AG09309 (cell line): ENCODE results near the gene CPED1.
"Not testable (repeated sequence)": the region's sequence is repeated elsewhere in the genome, so short reads cannot be mapped to it uniquely, and the experiment has no call there.

Experiments
- DNase-seq: peaks from one replicate; pipeline ENCODE4 v3.0.0-alpha.2; 2010; ENCODE audit warnings: low read depth
- H3K4me3 ChIP-seq: 2 replicates; pipeline ENCODE4 v1.5.1; 2011; ENCODE audit warnings: mild to moderate bottlenecking, low read depth, low read length, moderate library complexity; ENCODE audit not compliant: control insufficient read depth
- TF ChIP-seq, protein P1 (sequence below): IDR thresholded peaks from 2 replicates; pipeline ENCODE4 v1.5.1; 2011; ENCODE audit warnings: mild to moderate bottlenecking, low read depth, low read length, inconsistent platforms; ENCODE audit not compliant: insufficient read depth, control insufficient read depth; ENCODE audit errors: missing control alignments

The CPED1 gene

DNA sequence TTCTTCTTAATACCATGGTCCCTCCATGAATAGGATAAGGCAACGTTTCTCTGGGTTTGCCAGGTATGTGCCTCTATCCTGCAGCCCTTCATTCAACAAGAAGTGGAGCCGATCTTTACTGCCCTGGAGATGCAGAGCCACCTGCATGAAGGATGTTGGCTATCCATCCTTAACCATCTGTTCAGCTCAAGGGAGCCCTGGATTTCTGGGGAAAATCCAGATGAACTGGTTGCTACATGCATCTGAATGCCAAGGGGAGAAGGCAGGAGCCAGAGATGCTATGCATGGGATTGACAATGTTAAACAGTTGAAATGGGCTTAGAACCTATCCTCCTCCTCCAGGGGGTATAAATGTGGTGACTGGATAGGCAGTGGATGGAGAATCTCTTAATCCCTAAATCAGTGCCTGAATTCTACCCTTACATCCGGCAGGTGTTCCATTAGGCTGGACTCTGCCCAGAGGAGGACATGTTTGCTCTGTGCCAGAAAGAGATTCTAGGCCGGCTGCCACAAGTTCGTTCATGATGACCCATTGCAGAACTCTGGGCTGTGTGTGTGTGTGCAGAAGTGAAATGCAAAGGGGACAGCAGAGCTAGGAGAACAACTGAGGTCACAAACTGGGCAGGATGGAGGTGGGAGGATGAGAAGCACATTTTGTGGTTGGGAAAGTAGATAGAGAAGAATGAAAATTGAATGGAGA, 15.6 kb downstream of the CPED1 start:
- TF ChIP-seq, protein P1, sequence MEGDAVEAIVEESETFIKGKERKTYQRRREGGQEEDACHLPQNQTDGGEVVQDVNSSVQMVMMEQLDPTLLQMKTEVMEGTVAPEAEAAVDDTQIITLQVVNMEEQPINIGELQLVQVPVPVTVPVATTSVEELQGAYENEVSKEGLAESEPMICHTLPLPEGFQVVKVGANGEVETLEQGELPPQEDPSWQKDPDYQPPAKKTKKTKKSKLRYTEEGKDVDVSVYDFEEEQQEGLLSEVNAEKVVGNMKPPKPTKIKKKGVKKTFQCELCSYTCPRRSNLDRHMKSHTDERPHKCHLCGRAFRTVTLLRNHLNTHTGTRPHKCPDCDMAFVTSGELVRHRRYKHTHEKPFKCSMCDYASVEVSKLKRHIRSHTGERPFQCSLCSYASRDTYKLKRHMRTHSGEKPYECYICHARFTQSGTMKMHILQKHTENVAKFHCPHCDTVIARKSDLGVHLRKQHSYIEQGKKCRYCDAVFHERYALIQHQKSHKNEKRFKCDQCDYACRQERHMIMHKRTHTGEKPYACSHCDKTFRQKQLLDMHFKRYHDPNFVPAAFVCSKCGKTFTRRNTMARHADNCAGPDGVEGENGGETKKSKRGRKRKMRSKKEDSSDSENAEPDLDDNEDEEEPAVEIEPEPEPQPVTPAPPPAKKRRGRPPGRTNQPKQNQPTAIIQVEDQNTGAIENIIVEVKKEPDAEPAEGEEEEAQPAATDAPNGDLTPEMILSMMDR = no peak
- no peak overlapping the region for H3K4me3 ChIP-seq
- DNase-seq = no peak

DNA sequence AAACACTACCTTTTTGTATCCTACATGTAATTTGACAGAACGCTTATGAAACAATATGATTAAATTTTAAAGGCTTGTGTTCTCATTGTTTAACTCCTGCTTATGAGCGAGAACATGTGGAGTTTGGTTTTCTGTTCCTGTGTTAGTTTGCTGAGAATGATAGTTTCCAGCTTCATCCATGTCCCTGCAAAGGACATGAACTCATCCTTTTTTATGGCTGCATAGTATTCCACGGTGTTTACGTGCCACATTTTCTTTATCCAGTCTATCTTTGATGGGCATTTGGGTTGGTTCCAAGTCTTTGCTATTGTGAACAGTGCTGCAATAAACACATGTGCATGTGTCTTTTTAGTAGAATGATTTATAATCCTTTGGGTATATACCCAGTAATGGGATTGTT, 16.5 kb downstream of the CPED1 start:
- not testable (repeated sequence) for DNase-seq, H3K4me3 ChIP-seq

DNA sequence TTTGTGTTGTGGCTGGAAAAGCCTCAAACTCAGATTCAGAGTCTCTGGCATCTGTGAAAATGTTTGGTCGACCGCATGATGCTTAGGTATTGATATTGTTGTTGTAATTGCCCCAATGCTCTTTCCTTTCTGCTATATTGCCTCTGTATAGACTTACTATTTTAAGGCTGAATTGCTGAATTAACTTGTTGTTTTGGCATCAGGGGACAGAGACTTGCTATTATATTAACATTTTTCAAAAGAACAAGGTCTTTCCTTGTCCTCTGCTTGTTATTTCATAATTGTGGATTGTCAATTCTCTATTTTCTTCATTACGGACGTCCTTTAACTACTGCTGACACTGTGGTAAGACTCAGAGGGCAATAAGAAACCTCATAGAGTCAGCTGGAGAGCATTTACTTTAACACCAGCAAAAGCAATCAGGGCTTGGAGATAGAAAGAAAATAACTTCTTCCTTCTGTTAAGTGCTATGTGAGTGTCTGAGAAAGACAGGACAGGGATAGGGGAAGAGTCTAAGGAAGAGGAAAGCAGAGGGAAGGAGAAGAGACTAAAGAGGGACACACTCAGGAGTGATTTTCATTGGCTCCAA, 17.6 kb downstream of the CPED1 start:
- TF ChIP-seq, protein P1 = no peak
- no peak for DNase-seq
- no peak overlapping the region for H3K4me3 ChIP-seq

DNA sequence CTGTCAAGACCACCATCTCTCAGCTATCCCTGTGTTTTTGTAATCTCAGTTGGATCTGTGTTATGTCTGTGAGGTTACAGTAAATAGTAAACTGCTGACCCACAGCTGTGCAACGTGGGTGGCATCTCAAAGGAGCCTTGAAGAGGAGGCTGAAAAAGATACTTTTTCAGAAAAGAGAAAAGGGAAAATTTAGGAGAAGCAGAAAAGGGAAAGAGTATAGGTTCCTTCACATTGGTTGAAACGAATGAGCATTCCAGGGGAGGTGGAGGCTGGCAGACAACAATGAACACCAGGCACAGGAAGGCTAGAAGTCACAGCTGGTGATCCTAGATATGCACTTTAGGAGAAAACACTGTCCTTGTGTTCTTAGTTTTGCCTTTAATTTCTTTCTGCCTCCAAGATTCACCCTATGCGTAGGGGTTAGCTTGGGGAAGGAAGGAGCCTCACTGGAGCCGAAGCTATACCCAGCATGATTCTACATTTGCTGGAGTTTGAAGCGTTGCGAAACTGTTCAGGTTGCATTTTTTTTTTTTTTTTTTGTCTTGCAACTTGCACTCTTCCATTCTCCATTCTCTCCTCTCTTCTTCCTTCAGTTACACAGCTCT, 18.3 kb downstream of the CPED1 start:
- H3K4me3 ChIP-seq = no peak overlapping the region
- TF ChIP-seq, protein P1 = no peak
- DNase-seq = no peak

DNA sequence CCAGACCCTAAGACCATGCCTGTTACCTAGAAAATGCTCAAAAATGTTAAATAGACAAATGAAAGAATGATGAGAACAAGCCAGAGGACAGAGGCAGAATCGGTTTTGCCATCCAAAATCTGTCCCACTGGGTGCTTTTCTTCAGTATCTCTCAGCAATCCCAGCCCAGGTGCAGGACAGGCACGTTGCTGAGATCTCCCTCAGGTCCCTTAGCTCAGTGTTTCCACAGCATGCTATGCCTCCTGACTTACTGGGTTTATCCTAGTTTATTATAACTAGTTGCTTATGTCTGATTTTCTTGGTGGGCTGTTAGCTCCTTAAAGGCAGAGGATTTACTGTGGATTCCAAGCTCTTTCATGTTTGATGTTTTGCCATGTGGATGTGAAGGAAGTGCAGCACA, 20.3 kb downstream of the CPED1 start:
- no peak for DNase-seq
- TF ChIP-seq, protein P1 = no peak
- no peak overlapping the region for H3K4me3 ChIP-seq

DNA sequence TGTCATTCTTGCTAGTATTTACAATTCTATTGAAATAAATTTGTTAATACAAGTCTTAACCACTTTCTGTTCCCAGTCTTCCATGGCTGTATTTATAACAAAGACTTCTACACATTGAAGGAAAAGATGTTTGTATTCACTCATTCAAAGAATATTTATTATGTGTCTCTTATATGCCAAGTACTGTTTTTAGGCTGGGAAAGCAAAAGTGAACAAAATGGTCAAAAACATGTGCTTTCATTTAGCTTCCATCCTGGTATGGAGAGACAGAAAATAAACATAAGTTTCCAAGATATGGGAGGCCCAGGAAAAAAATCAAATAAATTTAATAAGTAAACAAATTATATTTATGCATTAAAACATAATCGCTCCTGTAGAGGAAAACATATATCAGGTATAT, 22.9 kb downstream of the CPED1 start:
- H3K4me3 ChIP-seq = no peak overlapping the region
- TF ChIP-seq, protein P1 = no peak
- DNase-seq = no peak

DNA sequence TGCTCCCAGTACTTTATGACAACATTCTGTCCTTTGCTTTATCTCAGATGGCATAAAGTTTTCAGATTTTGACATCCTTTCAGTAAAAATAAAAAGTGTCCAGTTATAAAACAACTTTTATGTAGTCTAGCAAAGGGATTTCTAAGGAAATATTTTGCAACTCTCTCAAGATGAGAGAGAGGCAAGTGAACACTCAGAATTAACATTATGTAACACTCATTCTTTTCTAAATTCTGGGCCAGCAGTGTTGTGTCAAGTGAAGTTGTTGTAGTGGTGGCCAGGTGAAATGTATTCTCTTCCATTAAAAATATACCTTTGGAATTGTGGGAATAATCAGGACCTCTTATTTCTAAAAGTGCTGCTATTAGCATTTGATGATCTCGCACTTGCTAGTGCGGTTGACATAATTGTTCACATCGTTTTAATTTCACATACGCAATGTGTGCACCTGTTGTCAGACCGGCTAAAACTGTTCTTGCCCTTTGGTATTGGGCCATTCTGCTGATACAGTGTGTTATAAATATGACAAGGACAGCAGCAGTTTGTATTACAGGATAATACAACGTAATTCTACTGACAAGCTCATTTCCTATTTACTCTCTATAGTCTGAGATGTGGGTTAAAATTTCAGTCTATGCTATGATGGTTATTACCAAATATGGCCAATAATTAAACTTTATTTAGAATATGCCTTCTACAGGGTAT, 23.8 kb downstream of the CPED1 start:
- TF ChIP-seq, protein P1 = no peak
- H3K4me3 ChIP-seq = no peak overlapping the region
- no peak for DNase-seq
